ENCODE results near the gene WASF3. TPM values are rescaled to one million over a fixed set of nuclear protein-coding genes. Genes with fewer than 3 reads are reported as not detected.

The WASF3 gene
- total and polyA plus RNA-seq, 2 donors, result 0.42 to 2.7 TPM

DNA sequence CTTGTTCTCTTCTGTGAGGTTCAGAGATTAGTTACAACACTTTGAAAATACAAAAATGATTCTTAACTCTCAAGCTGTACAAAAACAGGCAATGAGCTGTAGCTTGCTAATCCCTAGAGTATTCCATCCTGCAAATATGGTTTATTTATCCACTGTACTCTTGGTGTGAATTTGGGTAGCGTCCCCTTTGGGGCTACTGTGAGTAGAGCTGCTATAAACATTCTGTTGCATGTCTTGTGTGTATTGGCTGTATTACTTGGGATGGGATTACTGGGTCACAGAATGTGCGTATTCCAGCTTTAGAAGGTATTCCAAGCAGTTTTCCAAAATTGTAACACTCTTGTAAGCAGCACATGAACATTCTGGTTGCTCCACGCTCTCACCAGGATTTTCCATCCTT, 169.6 kb downstream of the WASF3 start:
- no peak overlapping the region for H3K27ac ChIP-seq (ENCODE audit: low read depth in 1 of 2, low read length in 1 of 2)
- H3K9me3 ChIP-seq (ENCODE audit: control insufficient read depth in 2 of 2, insufficient read depth in 1 of 2, low read length in 1 of 2), result no peaks in the 10 kb centered on the region
- WGBS, result 93% methylated on average over 3 of the region's 3 CpGs
- no peaks in the 10 kb centered on the region for H3K36me3 ChIP-seq (ENCODE audit: control insufficient read depth in 2 of 2, insufficient read depth in 2 of 2, low read length in 1 of 2)
- no peak for DNase-seq (ENCODE audit: low read depth in 6 of 9, low spot score in 9 of 9)
- no peaks in the 10 kb centered on the region for H3K27me3 ChIP-seq (ENCODE audit: control insufficient read depth in 2 of 2, insufficient read depth in 1 of 2, low read length in 1 of 2)
- no peak overlapping the region for H3K4me3 ChIP-seq (ENCODE audit: low read length in 2 of 2)
- no peaks in the 10 kb centered on the region for H3K4me1 ChIP-seq (ENCODE audit: control insufficient read depth in 2 of 2, insufficient read depth in 2 of 2, low read length in 2 of 2)

DNA sequence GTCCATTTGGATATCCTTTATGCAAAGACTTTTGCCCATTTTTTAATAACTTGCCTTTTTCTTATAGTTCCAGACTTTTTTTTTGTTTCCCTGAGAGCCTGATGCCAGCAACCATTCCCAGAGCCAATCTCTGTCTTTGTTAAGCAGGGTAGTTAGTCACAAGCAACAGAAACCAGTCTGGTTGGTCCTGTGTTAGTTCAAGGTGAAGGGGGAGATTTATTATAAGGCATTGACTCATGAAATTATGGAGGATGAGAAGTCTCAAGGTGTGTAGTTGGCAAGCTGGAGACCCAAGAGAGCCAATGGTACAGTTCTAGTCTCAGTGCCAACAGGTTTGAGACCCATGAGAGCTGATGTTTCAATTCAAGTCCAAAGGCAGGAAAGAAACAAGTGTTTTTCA, 170.2 kb downstream of the WASF3 start:
- no peaks in the 10 kb centered on the region for H3K36me3 ChIP-seq (ENCODE audit: control insufficient read depth in 2 of 2, insufficient read depth in 2 of 2, low read length in 1 of 2)
- no peak overlapping the region for H3K27ac ChIP-seq (ENCODE audit: low read depth in 1 of 2, low read length in 1 of 2)
- no peak overlapping the region for H3K4me3 ChIP-seq (ENCODE audit: low read length in 2 of 2)
- no peaks in the 10 kb centered on the region for H3K27me3 ChIP-seq (ENCODE audit: control insufficient read depth in 2 of 2, insufficient read depth in 1 of 2, low read length in 1 of 2)
- DNase-seq (ENCODE audit: low read depth in 6 of 9, low spot score in 9 of 9), result no peak
- no peaks in the 10 kb centered on the region for H3K9me3 ChIP-seq (ENCODE audit: control insufficient read depth in 2 of 2, insufficient read depth in 1 of 2, low read length in 1 of 2)
- H3K4me1 ChIP-seq (ENCODE audit: control insufficient read depth in 2 of 2, insufficient read depth in 2 of 2, low read length in 2 of 2), result no peaks in the 10 kb centered on the region

DNA sequence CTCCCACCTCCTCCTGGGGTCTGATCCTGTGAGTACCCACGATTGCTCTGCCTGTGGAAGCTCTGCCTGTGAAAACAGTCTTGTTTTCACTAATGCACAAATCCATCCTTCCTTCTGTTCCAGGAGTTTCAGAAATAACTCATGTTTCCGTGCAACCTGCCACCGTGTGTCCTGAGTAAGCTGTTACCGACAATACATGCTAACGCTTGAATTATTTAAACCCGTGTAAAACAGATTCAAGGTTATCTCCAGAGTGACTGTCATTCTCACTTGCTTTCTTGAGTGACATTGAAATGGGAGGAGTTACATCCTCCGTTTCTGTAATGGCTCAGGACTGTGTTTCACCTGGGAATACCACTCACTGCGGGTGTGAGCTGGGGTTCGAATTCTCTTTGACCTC, 178.2 kb downstream of the WASF3 start:
- DNase-seq (ENCODE audit: low read depth in 6 of 9, low spot score in 9 of 9), result no peak
- Histone ChIP-seq H3K27me3 (ENCODE audit: control insufficient read depth in 2 of 2, insufficient read depth in 1 of 2, low read length in 1 of 2) (no peaks in the 10 kb centered on the region), H3K36me3 (ENCODE audit: control insufficient read depth in 2 of 2, insufficient read depth in 2 of 2, low read length in 1 of 2) (no peaks in the 10 kb centered on the region), H3K4me3 (ENCODE audit: low read length in 2 of 2) (no peak overlapping the region), H3K9me3 (ENCODE audit: control insufficient read depth in 2 of 2, insufficient read depth in 1 of 2, low read length in 1 of 2) (peaks cover 0 to 5% of the 10 kb centered on the region in 2 donors), H3K27ac (ENCODE audit: low read depth in 1 of 2, low read length in 1 of 2) (no peak overlapping the region), H3K4me1 (ENCODE audit: control insufficient read depth in 2 of 2, insufficient read depth in 2 of 2, low read length in 2 of 2) (no peaks in the 10 kb centered on the region)
- WGBS, result 88% methylated on average over 9 of the region's 9 CpGs

Other genes with a start within 250 kb of the WASF3 start
- gene GPR12, start 203.1 kb downstream of the WASF3 start, total RNA-seq, result not detected
- gene GPR12, start 203.1 kb downstream of the WASF3 start, polyA plus RNA-seq, result 0.02 TPM